CD14-positive monocyte (primary cell): Measurements from ENCODE around the gene VSTM2B. TPM values are rescaled to one million over a fixed set of nuclear protein-coding genes. Genes with fewer than 3 reads are reported as not detected.
A peak's percentile ranks its signal among the peaks of the same experiment; 100 is the strongest.

Experiments used
- DNase-seq, 3 donors: peaks; one replicate each; pipeline ENCODE4 v3.0.0-alpha.2; 2011 to 2022
- H2AFZ ChIP-seq: 2 replicates; pipeline ENCODE4 v1.6.0; 2012; ENCODE audit warnings: mild to moderate bottlenecking, low read depth, low read length, inconsistent platforms; ENCODE audit not compliant: insufficient read depth, poor library complexity, severe bottlenecking
- H3K27ac ChIP-seq, 2 donors: 1 replicate in 1 of 2; 2 replicates in 1 of 2; pipeline ENCODE4 v1.5.1; 2012 to 2013; ENCODE audit warnings: low read length in 2 of 2, control low read depth in 1 of 2, inconsistent platforms in 1 of 2, low read depth in 1 of 2, mild to moderate bottlenecking in 1 of 2
- H3K27me3 ChIP-seq, 2 donors: one replicate each; pipeline versions ENCODE4 v1.6.0 to v1.6.1; 2011 to 2013; ENCODE audit warnings: low read length in 2 of 2; ENCODE audit not compliant: control insufficient read depth in 2 of 2, insufficient read depth in 2 of 2
- H3K36me3 ChIP-seq, 2 donors: replicated peaks in 1 of 2; 1 replicate in 1 of 2; 2 replicates in 1 of 2; pipeline versions ENCODE4 v1.5.1 to v1.6.1; 2012 to 2013; ENCODE audit warnings: low read length in 2 of 2, control low read depth in 1 of 2, inconsistent platforms in 1 of 2, mild to moderate bottlenecking in 1 of 2; ENCODE audit not compliant: insufficient read depth in 2 of 2, control insufficient read depth in 1 of 2
- H3K4me1 ChIP-seq, 2 donors: 1 replicate in 1 of 2; 2 replicates in 1 of 2; pipeline versions ENCODE4 v1.5.1 to v1.6.1; 2012 to 2013; ENCODE audit warnings: low read length in 2 of 2, control low read depth in 1 of 2, inconsistent platforms in 1 of 2, mild to moderate bottlenecking in 1 of 2, moderate library complexity in 1 of 2; ENCODE audit not compliant: insufficient read depth in 2 of 2, control insufficient read depth in 1 of 2
- H3K4me2 ChIP-seq: replicated peaks from 2 replicates; pipeline ENCODE3; 2012; ENCODE audit warnings: low read length, moderate library complexity, mild to moderate bottlenecking; ENCODE audit not compliant: poor library complexity, severe bottlenecking; ENCODE audit errors: extremely low read depth
- H3K4me3 ChIP-seq, 3 experiments: fragments of 200-600 bp in 1 of 3; sonication (generic) in 1 of 3; replicated peaks in 1 of 3; 1 replicate in 2 of 3; 2 replicates in 1 of 3; pipeline ENCODE4 v1.5.1; 2011 to 2013; ENCODE audit warnings: low read length in 3 of 3, mild to moderate bottlenecking in 3 of 3, control low read depth in 2 of 3, low read depth in 2 of 3, inconsistent platforms in 1 of 3, moderate library complexity in 1 of 3
- H3K79me2 ChIP-seq: 2 replicates; pipeline ENCODE4 v1.6.0; 2012; ENCODE audit warnings: mild to moderate bottlenecking, control low read depth, inconsistent platforms, low read length, moderate library complexity; ENCODE audit not compliant: insufficient read depth
- H3K9ac ChIP-seq: 2 replicates; pipeline ENCODE4 v1.6.0; 2017; ENCODE audit warnings: low read length, mild to moderate bottlenecking; ENCODE audit not compliant: insufficient read depth, poor library complexity, severe bottlenecking
- H3K9me3 ChIP-seq, 2 donors: replicated peaks in 1 of 2; 1 replicate in 1 of 2; 2 replicates in 1 of 2; pipeline versions ENCODE4 v1.5.1 to v1.6.1; 2012 to 2013; ENCODE audit warnings: low read length in 2 of 2, control low read depth in 1 of 2; ENCODE audit not compliant: control insufficient read depth in 1 of 2, insufficient read depth in 1 of 2
- H4K20me1 ChIP-seq: 2 replicates; pipeline ENCODE4 v1.6.0; 2012; ENCODE audit warnings: mild to moderate bottlenecking, low read length, control low read depth, moderate library complexity; ENCODE audit not compliant: insufficient read depth
- H3K27ac Mint-ChIP-seq, 7 donors: one replicate each; pipeline ENCODE4 v1.8.0; 2020; ENCODE audit warnings: mild to moderate bottlenecking in 7 of 7, mixed read lengths in 7 of 7, moderate library complexity in 6 of 7, inconsistent platforms in 2 of 7
- H3K27me3 Mint-ChIP-seq, 3 donors: one replicate each; pipeline ENCODE4 v1.8.0; 2021 to 2022; ENCODE audit warnings: low read depth in 3 of 3, mild to moderate bottlenecking in 3 of 3, mixed read lengths in 3 of 3, moderate library complexity in 3 of 3, inconsistent platforms in 1 of 3
- H3K36me3 Mint-ChIP-seq, 2 donors: one replicate each; pipeline ENCODE4 v1.8.0; 2020; ENCODE audit warnings: mixed read lengths in 2 of 2, inconsistent platforms in 1 of 2, mild to moderate bottlenecking in 1 of 2
- H3K4me1 Mint-ChIP-seq: one replicate; pipeline ENCODE4 v1.8.0; 2020; ENCODE audit warnings: mild to moderate bottlenecking, mixed read lengths
- H3K4me3 Mint-ChIP-seq, 2 donors: one replicate each; pipeline ENCODE4 v1.8.0; 2020; ENCODE audit warnings: mild to moderate bottlenecking in 2 of 2, mixed read lengths in 2 of 2, moderate library complexity in 1 of 2
- H3K9me3 Mint-ChIP-seq, 7 donors: one replicate each; pipeline ENCODE4 v1.8.0; 2020 to 2022; ENCODE audit warnings: mixed read lengths in 7 of 7, mild to moderate bottlenecking in 6 of 7, moderate library complexity in 6 of 7, inconsistent platforms in 2 of 7
- CTCF ChIP-seq: fragments of 200-600 bp; IDR thresholded peaks from one replicate; pipeline ENCODE4 v1.8.0; 2022; ENCODE audit warnings: antibody characterized with exemption, mild to moderate bottlenecking
- WGBS: methylation state at CpG from one replicate; pipeline ENCODE4 v1.1.5; 2013; ENCODE audit warnings: missing lambda C conversion rate; ENCODE audit not compliant: insufficient coverage; 5-methylcytosine and 5-hydroxymethylcytosine counted together
- intact Hi-C, 2 donors: fragments of 100-400 bp; cut with micrococcal nuclease; formaldehyde crosslinking; loops; one replicate each; pipeline versions ENCODE4 v1.15.0 to v1.15.1; 2023
- polyA plus RNA-seq, 3 donors: library from polyadenylated mRNA; depleted of rRNA in 1 of 3; unstranded in 2 of 3; stranded (reverse) in 1 of 3; fragments of 300-500 nt in 2 of 3; fragments of >200 nt in 1 of 3; fragmentation: Illumina TruSeq in 2 of 3; gene quantifications; 1 replicate in 2 of 3; 2 replicates in 1 of 3; pipeline ENCODE4 v1.2.3, GENCODE V29; 2012 to 2021

Gene VSTM2B
- polyA plus RNA-seq, 3 donors = not detected

DNA sequence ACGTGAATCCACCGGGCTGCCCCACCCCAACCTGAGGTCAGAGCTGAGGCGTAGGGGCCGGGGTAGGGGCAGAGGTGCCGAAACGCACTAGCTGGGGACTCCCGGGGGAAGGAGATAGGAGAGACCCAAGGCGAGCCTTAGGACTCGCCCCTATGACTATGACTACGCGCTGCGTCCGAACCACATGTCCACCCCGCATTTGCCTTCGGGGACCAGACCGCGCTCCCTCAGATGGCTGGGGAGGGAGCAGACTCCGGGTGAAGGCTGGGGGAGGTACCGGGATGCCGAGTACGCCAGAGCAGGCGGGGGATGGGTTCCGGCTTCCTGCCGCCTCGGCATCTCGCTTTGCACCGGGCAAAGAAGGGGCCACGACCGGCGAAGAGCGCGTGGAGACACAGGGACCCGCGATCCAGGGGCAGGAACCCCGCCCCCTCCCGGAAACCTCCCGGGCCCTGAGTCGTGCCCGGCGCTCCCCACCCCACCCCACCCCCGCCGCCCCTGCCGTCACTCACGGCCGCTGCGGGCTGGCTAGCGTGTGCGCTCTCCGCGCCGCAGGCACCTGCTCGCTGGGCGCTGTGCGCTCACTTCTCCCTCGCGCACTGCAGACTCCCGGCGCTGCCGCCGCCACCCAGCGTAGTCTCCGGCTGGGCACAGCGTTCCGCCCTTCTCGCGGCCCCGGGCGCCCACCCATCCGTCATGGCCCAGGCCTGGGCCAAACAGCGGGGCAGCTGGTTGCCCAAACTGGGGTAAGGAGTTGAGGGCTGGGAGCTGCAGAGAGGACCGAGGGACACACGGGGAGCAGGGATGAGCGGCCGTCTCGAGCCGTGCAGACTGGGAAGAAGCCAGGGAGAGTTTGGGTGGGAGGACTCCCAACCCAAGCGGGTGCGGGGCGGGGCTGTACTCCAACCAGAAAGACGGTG, 622 bp upstream of the VSTM2B start:
- Histone ChIP-seq H3K36me3 (no peaks in the 10 kb centered on the region), H3K4me1 (no peaks in the 10 kb centered on the region), H3K27me3 (peaks cover 31 to 57% of the 10 kb centered on the region in 2 donors), H2AFZ (no peak overlapping the region), H3K27ac (no peak overlapping the region), H3K4me3 (no peak overlapping the region), H3K9me3 (peaks cover 0 to 25% of the 10 kb centered on the region in 2 donors), H4K20me1 (no peaks in the 10 kb centered on the region), H3K9ac (no peak overlapping the region), H3K79me2 (no peaks in the 10 kb centered on the region), H3K4me2 (no peak overlapping the region)
- peaks cover 0 to 10% (median 8%) of the 10 kb centered on the region in 7 donors for H3K9me3 Mint-ChIP-seq
- no peak for TF ChIP-seq CTCF
- intact Hi-C loops = no loop called here
- H3K4me3 Mint-ChIP-seq = peak overlapping the region in 1 of 2 donors; percentile 82
- no peak for DNase-seq
- H3K36me3 Mint-ChIP-seq = peaks cover 5% of the 10 kb centered on the region in 2 donors
- peaks cover 52 to 76% (median 60%) of the 10 kb centered on the region in 3 donors for H3K27me3 Mint-ChIP-seq
- WGBS = 2% methylated on average over 59 of the region's 80 CpGs
- H3K4me1 Mint-ChIP-seq = no peaks in the 10 kb centered on the region
- H3K27ac Mint-ChIP-seq = no peak overlapping the region

- Histone ChIP-seq H3K36me3 (no peaks in the 10 kb centered on the region), H4K20me1 (no peaks in the 10 kb centered on the region), H3K79me2 (no peaks in the 10 kb centered on the region), H3K27ac (no peak overlapping the region), H3K4me1 (no peaks in the 10 kb centered on the region), H3K4me3 (no peak overlapping the region), H3K9me3 (peaks cover 5 to 25% of the 10 kb centered on the region in 2 donors), H3K27me3 (peaks cover 33 to 74% of the 10 kb centered on the region in 2 donors), H2AFZ (no peak overlapping the region), H3K4me2 (no peak overlapping the region), H3K9ac (no peak overlapping the region)
- intact Hi-C loops = no loop called here
- Mint-ChIP-seq H3K27me3 (peaks cover 65 to 86% (median 72%) of the 10 kb centered on the region in 3 donors), H3K9me3 (peaks cover 0 to 19% (median 14%) of the 10 kb centered on the region in 7 donors), H3K4me3 (peak overlapping the region in 1 of 2 donors; percentile 77), H3K27ac (no peak overlapping the region), H3K4me1 (peaks cover 2% of the 10 kb centered on the region), H3K36me3 (peaks cover 5 to 8% of the 10 kb centered on the region in 2 donors)
- WGBS = 1% methylated on average over 76 of the region's 79 CpGs
- TF ChIP-seq CTCF = no peak
- DNase-seq = no peak
These were observed 1.1 kb downstream of the VSTM2B start for GRCh38 chr19:29526730-29527499.
